Muscle layer of colon (tissue), 2 donors: ENCODE results near the gene DST.

Source experiments
- H3K27ac ChIP-seq: one replicate; pipeline ENCODE4 v1.7.0; 2013; ENCODE audit warnings: low read depth, mild to moderate bottlenecking, low read length, moderate library complexity
- H3K27me3 ChIP-seq, 2 donors: one replicate each; pipeline ENCODE4 v1.7.0; 2013; ENCODE audit warnings: low read length in 2 of 2, mild to moderate bottlenecking in 2 of 2; ENCODE audit not compliant: insufficient read depth in 2 of 2, control insufficient read depth in 1 of 2
- H3K36me3 ChIP-seq: one replicate; pipeline ENCODE4 v1.7.0; 2013; ENCODE audit warnings: mild to moderate bottlenecking, low read length; ENCODE audit not compliant: insufficient read depth
- H3K4me1 ChIP-seq: one replicate; pipeline ENCODE4 v1.7.0; 2013; ENCODE audit warnings: mild to moderate bottlenecking, low read length; ENCODE audit not compliant: insufficient read depth
- H3K4me3 ChIP-seq, 2 donors: one replicate each; pipeline ENCODE4 v1.7.0; 2013; ENCODE audit warnings: low read length in 2 of 2, low read depth in 1 of 2, mild to moderate bottlenecking in 1 of 2, moderate library complexity in 1 of 2
- H3K9ac ChIP-seq: one replicate; pipeline ENCODE4 v1.7.0; 2013; ENCODE audit warnings: low read length
- H3K9me3 ChIP-seq: one replicate; pipeline ENCODE4 v1.7.0; 2013; ENCODE audit warnings: mild to moderate bottlenecking, low read length
- donor health status: abdominal sarcoma.
- donor health status: Adenocarcinoma of cecum.

DST gene

DNA sequence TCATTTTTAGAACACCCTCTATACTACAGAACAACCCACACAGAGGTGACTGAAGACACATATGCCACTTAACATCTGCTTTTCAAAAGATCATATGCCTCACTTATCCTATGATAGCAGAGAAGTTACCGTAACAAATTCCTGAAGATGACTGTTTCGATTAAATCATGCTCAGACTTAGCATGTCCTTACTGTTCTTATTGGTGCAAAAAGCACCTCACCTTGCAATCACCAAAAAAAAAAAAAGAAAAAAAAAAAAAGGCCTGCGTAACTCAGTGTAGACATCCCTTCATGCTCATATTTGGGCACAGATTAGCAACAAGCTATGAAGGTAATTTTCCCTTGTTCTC, 17.7 kb upstream of the DST start:
- H3K27ac ChIP-seq: no peak overlapping the region

DNA sequence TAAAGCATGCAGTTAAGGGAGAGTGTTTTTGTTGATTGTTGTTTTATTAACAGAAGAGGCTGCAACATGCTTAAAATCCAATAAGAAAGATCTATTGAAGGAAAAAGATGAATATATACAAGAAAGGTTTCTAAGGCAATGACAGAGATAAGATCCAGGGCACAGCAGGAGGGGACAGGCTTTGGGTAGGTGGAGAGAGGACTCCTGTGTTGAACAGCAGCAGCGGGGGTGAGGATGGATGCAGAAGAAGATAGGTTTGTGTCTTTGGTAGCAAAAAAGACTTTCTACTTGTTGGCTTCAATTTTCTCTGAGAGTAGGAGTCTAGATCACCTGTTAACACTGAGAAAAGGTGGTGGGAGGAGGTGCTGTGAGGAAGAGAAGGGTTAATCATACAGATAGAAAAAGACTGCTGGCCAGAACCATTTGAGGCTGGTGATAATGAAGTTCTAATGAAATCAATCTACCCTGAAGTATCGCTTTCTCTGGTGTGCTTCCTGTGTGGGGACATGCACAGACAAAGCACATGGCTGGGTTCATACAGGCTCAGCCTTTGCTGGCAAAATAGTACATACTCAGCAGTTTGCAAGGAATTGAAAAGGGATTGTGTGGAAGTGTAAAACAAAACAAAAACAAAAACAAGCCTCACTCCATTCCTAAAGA, 17.2 kb upstream of the DST start:
- peaks cover 50% of the 10 kb centered on the region for H3K4me1 ChIP-seq
- H3K9me3 ChIP-seq: no peaks in the 10 kb centered on the region
- H3K4me3 ChIP-seq: no peak overlapping the region
- no peaks in the 10 kb centered on the region for H3K36me3 ChIP-seq
- no peak overlapping the region for H3K27ac ChIP-seq
- no peak overlapping the region for H3K9ac ChIP-seq
- no peaks in the 10 kb centered on the region for H3K27me3 ChIP-seq

More for the DNA sequence above, 17.7 kb upstream of the DST start:
- Histone ChIP-seq H3K4me1 (peaks cover 53% of the 10 kb centered on the region), H3K27me3 (no peaks in the 10 kb centered on the region), H3K9ac (no peak overlapping the region), H3K36me3 (no peaks in the 10 kb centered on the region), H3K4me3 (no peak overlapping the region), H3K9me3 (no peaks in the 10 kb centered on the region)

DNA sequence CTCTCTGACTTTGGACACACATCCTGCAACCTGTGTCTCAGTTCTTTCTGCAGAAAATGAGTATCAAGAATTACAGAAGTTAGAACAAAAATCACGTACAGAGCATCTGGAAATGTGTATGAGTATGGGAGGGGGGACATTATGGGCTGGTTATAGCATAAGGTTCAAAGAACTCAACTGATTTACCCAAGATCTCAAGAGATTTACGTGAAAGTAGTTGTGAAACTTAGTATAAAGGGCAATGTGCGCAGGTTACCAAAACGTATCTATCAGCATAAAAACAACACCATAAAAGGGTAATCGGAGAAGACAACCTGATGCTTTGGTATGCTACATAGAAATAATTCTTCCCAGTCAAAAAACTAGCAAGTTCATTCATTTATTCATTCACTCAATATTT, 15.6 kb upstream of the DST start:
- Histone ChIP-seq H3K36me3 (no peaks in the 10 kb centered on the region), H3K27me3 (no peaks in the 10 kb centered on the region), H3K9ac (no peak overlapping the region), H3K9me3 (no peaks in the 10 kb centered on the region), H3K4me3 (no peak overlapping the region), H3K27ac (no peak overlapping the region), H3K4me1 (peaks cover 40% of the 10 kb centered on the region)

DNA sequence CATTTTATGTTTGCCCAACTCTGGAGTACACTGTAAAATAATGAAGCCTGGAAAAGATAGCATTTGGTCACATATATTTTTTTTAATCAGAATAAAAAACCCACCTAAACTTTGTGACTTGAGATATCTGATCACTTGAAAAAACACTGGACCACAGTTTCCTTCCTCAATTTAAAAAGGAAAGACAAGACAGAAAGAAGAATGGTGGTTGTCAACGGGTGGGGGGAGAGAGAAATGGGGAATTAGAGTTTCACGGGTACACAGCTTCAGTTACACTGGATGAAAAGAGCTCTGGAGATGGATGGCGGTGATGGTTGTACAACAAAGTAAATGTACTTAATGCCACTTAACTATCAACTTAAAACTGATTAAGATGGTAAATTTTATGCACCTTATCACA, 14.7 kb upstream of the DST start:
- Histone ChIP-seq H3K9me3 (no peaks in the 10 kb centered on the region), H3K27me3 (no peaks in the 10 kb centered on the region), H3K27ac (no peak overlapping the region), H3K4me3 (no peak overlapping the region), H3K4me1 (peaks cover 44% of the 10 kb centered on the region), H3K36me3 (no peaks in the 10 kb centered on the region), H3K9ac (no peak overlapping the region)

DNA sequence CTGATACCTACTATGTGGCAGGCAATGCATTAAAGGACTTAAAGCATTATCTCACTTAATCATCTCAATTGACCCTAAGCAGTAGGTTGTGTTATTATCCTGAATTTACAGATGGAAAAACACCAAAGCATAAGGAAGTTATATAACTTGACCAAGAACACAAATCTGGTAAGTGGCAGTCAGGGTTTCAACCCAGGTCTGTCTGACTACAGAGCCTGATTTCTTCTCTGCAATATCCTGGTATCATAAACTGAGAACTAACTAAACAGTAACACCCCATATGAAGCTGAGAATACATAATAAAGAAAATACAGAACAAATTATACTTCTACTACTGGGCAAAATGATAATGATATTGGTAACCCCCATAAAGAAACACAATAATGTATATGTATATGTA, 13.8 kb upstream of the DST start:
- no peak overlapping the region for H3K9ac ChIP-seq
- H3K4me1 ChIP-seq: peaks cover 47% of the 10 kb centered on the region
- no peak overlapping the region for H3K4me3 ChIP-seq
- no peak overlapping the region for H3K27ac ChIP-seq
- no peaks in the 10 kb centered on the region for H3K27me3 ChIP-seq
- no peaks in the 10 kb centered on the region for H3K36me3 ChIP-seq
- H3K9me3 ChIP-seq: no peaks in the 10 kb centered on the region

DNA sequence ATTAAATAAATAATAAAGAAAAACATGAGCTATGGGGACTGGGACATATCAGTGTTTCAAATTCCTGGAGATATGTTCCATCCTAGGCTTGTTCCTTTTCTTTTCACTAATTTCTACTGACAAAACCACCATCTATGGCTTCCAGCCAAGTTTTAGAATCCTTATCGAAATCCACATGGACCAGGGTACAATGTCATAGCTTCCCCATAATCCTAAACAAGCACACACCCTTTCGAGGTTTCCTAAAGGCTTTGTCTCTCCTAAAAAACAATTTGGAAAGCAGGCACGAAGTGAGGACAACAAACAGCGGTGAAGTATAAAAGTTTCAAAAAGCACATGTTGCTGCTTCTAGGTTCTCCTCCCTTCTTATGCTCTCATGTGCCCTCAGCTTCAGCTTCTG, 13.3 kb upstream of the DST start:
- no peaks in the 10 kb centered on the region for H3K9me3 ChIP-seq
- no peak overlapping the region for H3K4me3 ChIP-seq
- no peak overlapping the region for H3K27ac ChIP-seq
- peaks cover 47% of the 10 kb centered on the region for H3K4me1 ChIP-seq
- H3K9ac ChIP-seq: no peak overlapping the region
- H3K27me3 ChIP-seq: no peaks in the 10 kb centered on the region
- no peaks in the 10 kb centered on the region for H3K36me3 ChIP-seq

DNA sequence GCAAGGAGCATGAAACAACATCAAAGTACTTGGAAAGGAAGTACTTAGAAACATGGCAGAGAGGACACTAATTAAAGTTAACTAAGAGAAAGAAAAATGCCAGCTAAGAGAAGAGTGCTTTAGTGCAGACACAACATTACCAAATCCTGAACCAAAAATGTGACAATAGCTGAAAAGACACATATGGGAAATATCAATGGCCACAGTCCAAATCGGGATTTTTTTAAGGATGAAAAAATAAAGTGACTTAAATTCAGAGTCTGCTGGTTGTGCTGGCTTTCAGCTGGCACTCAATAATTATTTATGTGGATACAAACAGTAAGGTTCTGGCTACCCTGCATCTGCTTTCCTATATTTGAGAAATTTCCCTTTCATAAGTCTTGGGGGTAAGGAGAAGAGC, 12.6 kb upstream of the DST start:
- peak overlapping the region; percentile 55 for H3K27ac ChIP-seq

DNA sequence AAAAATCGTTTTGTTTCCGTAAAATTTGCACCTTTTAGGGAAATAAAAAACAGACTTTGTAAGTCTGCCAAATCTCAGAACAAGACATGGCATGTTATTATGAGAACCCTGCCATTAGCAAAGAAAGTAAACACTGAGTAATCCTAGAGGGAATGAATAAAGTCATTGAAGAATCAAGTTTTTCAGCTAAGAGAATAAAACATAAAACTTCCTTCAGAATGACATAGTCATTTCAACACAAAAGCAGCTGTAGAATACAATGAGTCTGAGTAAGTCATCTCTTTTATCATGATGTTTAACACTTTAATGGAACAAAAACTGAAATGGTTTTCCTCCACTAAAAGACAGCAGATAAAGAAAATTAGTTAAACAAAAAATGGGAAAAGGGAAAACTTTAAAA, 10.3 kb upstream of the DST start:
- Histone ChIP-seq H3K27ac (no peak overlapping the region), H3K27me3 (no peaks in the 10 kb centered on the region), H3K9ac (no peak overlapping the region), H3K36me3 (peaks cover 5% of the 10 kb centered on the region), H3K9me3 (no peaks in the 10 kb centered on the region), H3K4me3 (no peak overlapping the region), H3K4me1 (peaks cover 41% of the 10 kb centered on the region)

More for the DNA sequence above, 12.6 kb upstream of the DST start:
- Histone ChIP-seq H3K36me3 (no peaks in the 10 kb centered on the region), H3K27me3 (no peaks in the 10 kb centered on the region), H3K4me3 (no peak overlapping the region), H3K4me1 (peaks cover 43% of the 10 kb centered on the region), H3K9me3 (no peaks in the 10 kb centered on the region), H3K9ac (no peak overlapping the region)

DNA sequence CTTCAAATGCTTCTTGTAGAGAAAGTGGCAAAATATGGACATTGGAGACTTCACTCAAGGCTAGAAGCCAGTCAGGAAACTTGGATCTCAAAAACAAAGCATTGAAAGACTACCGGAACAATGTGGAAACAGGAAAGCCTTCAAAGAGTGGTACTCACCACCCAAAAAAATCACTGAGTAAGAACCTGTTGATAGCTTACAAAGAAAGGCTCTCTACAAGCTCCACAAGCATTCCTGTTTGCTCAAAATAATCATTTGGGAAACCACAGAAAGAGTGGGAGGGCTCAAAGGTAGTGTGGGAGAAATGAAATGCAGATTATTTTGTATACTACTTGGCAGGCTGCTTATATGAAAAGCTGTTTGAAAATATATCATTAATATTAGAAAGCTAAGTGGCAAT, 9.5 kb upstream of the DST start:
- no peaks in the 10 kb centered on the region for H3K27me3 ChIP-seq
- H3K4me1 ChIP-seq: peaks cover 41% of the 10 kb centered on the region
- no peak overlapping the region for H3K27ac ChIP-seq
- no peak overlapping the region for H3K9ac ChIP-seq
- H3K36me3 ChIP-seq: peaks cover 5% of the 10 kb centered on the region
- no peak overlapping the region for H3K4me3 ChIP-seq
- no peaks in the 10 kb centered on the region for H3K9me3 ChIP-seq

DNA sequence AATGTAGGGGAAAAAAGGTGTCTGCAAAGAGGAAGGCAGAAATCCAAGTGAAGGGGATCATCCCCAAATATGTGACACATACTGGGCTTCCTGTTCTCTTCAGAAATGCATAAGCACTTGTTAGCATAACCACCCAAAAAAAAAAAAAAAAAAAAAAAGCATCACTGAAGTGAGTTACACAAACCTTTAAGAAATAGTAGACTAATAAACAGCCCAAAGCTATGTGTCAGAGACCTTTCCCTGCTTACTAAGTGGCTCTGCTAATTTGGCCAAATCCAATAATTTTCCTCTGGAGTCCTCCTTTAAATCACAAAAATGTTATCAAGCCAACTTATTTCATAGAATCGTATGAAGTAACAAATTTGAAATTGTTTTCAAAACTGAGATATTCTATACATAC, 7.5 kb upstream of the DST start:
- Histone ChIP-seq H3K27ac (no peak overlapping the region), H3K9me3 (no peaks in the 10 kb centered on the region), H3K36me3 (peaks cover 17% of the 10 kb centered on the region), H3K27me3 (no peaks in the 10 kb centered on the region), H3K4me3 (no peak overlapping the region), H3K4me1 (peaks cover 25% of the 10 kb centered on the region), H3K9ac (no peak overlapping the region)

DNA sequence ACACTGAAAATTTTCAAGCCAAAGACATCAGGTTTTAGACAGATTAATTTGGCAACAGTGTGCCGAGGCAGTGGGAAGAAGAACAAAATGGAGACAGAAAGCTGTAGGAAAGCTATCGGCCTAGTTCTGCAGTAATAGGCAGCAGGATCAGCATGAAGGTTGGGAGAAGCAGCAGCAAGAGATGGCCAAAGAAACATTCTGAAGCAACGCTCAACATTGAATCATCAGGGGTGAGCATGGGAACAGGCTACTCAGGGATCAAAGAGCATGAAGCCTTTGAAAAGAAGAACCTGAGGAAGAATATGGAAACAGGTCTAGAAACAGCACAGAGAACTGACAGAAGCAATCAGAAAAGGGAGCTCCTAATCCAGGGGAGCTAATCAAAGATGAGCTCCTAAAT, 7.1 kb upstream of the DST start:
- H3K9ac ChIP-seq: no peak overlapping the region
- peaks cover 25% of the 10 kb centered on the region for H3K4me1 ChIP-seq
- H3K36me3 ChIP-seq: peaks cover 20% of the 10 kb centered on the region
- H3K4me3 ChIP-seq: no peak overlapping the region
- H3K9me3 ChIP-seq: no peaks in the 10 kb centered on the region
- H3K27ac ChIP-seq: no peak overlapping the region
- H3K27me3 ChIP-seq: no peaks in the 10 kb centered on the region

DNA sequence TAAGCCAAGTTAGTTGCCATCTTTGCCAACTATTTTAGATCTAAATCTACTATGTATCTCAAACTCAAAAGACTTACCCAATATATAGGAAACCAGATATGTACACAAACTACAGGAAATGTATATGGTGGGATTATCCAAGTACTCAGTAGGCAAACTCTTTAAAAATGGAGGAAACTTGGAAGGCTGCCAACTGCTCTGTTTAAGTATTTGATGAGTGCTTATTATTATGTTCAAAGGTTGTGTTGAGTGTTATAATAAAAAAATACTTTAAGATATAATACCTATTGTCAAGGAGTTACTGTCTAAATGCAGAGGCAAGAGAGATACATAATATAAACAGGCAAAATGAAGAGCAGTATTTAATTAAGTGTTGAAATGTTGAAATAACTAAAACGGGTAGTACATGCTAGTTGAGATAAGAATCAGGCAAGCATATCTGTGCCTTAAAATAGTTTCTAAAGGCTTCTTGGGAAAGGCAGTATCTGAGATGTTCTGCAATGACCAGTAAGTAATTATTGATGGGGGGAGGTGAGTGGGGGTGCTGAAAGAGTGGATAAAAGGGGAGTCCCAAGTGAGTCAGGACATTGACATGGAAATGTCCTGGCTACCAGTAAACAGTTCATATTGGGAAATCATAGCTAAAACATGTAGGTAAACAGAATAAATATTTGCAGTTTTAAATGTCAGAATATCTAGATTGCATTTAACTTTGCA, 6.5 kb upstream of the DST start:
- peaks cover 20% of the 10 kb centered on the region for H3K36me3 ChIP-seq
- H3K9ac ChIP-seq: no peak overlapping the region
- no peak overlapping the region for H3K4me3 ChIP-seq
- H3K27me3 ChIP-seq: no peaks in the 10 kb centered on the region
- no peaks in the 10 kb centered on the region for H3K9me3 ChIP-seq
- H3K27ac ChIP-seq: no peak overlapping the region
- H3K4me1 ChIP-seq: peaks cover 25% of the 10 kb centered on the region
